ENCODE data around the gene DIP2C. TPM values are rescaled to one million over a fixed set of nuclear protein-coding genes. Genes with fewer than 3 reads are reported as not detected.

DIP2C gene
- total RNA-seq, 1 experiment from 2014 or later = 11.0 TPM

DNA sequence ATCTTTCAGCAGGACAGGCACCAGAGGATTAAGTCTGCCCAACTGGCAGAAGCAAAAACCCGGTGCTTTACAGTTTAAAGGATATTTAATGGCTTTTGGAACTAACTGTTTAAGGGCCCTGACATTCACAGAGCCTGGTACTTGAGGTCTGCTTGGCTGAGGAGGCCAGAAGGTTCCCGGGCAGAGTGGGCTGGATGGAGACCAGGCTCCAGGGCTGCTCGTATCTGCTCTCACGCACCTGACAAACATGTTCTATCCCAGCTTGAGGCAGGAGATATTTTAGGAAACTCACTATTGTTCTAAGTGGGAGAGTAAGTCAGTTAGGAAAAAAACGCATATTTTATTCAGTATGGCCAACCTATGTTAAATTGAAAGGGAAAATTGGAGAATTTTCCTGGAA, 410.8 kb downstream of the DIP2C start:
- Mint-ChIP-seq H3K36me3 (ENCODE audit: insufficient read depth, unreplicated experiment) (peaks cover 4% of the 10 kb centered on the region), H3K9me3 (ENCODE audit: low read depth, unreplicated experiment) (no peaks in the 10 kb centered on the region), H3K4me1 (ENCODE audit: low read depth, unreplicated experiment) (no peaks in the 10 kb centered on the region), H3K27me3 (ENCODE audit: unreplicated experiment) (no peaks in the 10 kb centered on the region), H3K4me3 (ENCODE audit: low read depth, unreplicated experiment) (no peak overlapping the region), H3K27ac (ENCODE audit: unreplicated experiment) (no peak overlapping the region)
- TF ChIP-seq, protein P1, sequence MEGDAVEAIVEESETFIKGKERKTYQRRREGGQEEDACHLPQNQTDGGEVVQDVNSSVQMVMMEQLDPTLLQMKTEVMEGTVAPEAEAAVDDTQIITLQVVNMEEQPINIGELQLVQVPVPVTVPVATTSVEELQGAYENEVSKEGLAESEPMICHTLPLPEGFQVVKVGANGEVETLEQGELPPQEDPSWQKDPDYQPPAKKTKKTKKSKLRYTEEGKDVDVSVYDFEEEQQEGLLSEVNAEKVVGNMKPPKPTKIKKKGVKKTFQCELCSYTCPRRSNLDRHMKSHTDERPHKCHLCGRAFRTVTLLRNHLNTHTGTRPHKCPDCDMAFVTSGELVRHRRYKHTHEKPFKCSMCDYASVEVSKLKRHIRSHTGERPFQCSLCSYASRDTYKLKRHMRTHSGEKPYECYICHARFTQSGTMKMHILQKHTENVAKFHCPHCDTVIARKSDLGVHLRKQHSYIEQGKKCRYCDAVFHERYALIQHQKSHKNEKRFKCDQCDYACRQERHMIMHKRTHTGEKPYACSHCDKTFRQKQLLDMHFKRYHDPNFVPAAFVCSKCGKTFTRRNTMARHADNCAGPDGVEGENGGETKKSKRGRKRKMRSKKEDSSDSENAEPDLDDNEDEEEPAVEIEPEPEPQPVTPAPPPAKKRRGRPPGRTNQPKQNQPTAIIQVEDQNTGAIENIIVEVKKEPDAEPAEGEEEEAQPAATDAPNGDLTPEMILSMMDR (IDR thresholded peaks at IDR 0.05; ENCODE audit: unreplicated experiment) = no peak
- DNase-seq = no peak
- intact Hi-C loops (cut with micrococcal nuclease; ENCODE audit: unreplicated experiment) = no loop called here
- no TSS peak for BruUV-seq (replicated peaks)
- CTCF ChIA-PET = no interaction called here

DNA sequence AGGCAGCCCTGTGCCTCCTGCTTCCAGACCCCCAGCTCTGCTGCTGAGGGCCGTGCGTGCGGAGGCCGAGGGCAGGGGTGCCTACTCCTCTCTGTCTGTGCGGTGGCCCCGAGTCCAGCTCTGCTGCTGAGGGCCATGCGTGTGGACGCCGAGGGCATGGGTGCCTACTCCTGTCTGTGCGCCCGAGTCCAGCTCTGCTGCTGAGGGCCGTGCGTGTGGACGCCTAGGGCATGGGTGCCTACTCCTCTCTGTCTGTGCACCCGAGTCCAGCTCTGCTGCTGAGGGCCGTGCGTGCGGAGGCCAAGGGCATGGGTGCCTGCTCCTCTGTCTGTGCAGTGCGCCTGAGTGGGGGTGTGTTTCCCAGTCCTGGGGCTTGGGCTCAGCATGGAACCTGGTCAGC, 411.5 kb downstream of the DIP2C start:
- TF ChIP-seq, protein P1 (IDR thresholded peaks at IDR 0.05; ENCODE audit: unreplicated experiment) = no peak
- Mint-ChIP-seq H3K4me3 (ENCODE audit: low read depth, unreplicated experiment) (no peak overlapping the region), H3K27me3 (ENCODE audit: unreplicated experiment) (no peaks in the 10 kb centered on the region), H3K9me3 (ENCODE audit: low read depth, unreplicated experiment) (no peaks in the 10 kb centered on the region), H3K36me3 (ENCODE audit: insufficient read depth, unreplicated experiment) (peaks cover 4% of the 10 kb centered on the region), H3K27ac (ENCODE audit: unreplicated experiment) (no peak overlapping the region), H3K4me1 (ENCODE audit: low read depth, unreplicated experiment) (no peaks in the 10 kb centered on the region)
- no TSS peak for BruUV-seq (replicated peaks)
- CTCF ChIA-PET = no interaction called here
- intact Hi-C loops (cut with micrococcal nuclease; ENCODE audit: unreplicated experiment) = no loop called here
- DNase-seq = no peak

DNA sequence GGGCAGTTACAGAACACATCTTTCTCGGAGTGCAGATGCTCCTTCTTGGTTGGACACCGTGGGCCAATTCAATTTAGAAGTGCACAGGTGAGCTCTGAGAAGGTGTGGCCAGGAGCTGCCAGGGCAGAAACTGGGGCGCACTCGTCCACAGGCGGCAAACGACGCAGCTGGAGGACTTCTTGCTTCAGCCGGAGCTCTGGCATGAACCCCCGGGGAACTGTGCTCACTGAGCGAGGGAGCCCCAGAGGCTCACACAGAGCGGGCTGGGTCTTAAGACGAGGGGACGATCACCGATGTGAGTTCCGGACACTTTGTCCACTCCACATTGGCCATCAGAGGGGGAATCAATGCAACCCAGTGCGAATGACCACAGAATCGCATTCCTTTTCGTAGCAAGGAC, 413.8 kb downstream of the DIP2C start:
- DNase-seq = no peak
- CTCF ChIA-PET = no interaction called here

DNA sequence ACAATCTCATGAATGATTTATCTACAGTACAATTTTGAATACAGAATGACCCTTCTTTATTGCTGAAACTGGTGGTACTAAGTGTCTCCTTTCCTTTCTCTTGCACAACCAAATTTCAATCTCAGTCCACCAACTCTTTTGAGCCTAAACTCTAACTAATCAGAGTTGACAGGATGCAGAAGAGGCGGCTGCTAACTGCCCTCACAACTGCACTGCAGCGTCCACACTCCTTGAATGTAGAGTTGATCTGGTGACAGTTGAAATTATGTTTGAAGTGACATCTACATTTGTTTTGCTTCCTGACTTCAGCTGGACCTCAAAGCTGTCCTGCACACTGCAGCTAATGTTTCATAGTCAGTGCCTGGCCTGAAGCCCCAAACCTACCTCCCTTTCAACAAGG, 414.6 kb downstream of the DIP2C start:
- no peaks in the 10 kb centered on the region for H3K9me3 Mint-ChIP-seq (ENCODE audit: low read depth, unreplicated experiment)
- BruUV-seq (replicated peaks) = no TSS peak
- peaks cover 4% of the 10 kb centered on the region for H3K36me3 Mint-ChIP-seq (ENCODE audit: insufficient read depth, unreplicated experiment)
- CTCF ChIA-PET = no interaction called here
- intact Hi-C loops (cut with micrococcal nuclease; ENCODE audit: unreplicated experiment) = no loop called here
- no peak for DNase-seq
- no peaks in the 10 kb centered on the region for H3K27me3 Mint-ChIP-seq (ENCODE audit: unreplicated experiment)
- H3K4me1 Mint-ChIP-seq (ENCODE audit: low read depth, unreplicated experiment) = no peaks in the 10 kb centered on the region
- H3K4me3 Mint-ChIP-seq (ENCODE audit: low read depth, unreplicated experiment) = no peak overlapping the region
- H3K27ac Mint-ChIP-seq (ENCODE audit: unreplicated experiment) = no peak overlapping the region
- TF ChIP-seq, protein P1 (IDR thresholded peaks at IDR 0.05; ENCODE audit: unreplicated experiment) = no peak

More for the DNA sequence above, 413.8 kb downstream of the DIP2C start:
- BruUV-seq (replicated peaks) = no TSS peak
- TF ChIP-seq, protein P1 (IDR thresholded peaks at IDR 0.05; ENCODE audit: unreplicated experiment) = no peak
- Mint-ChIP-seq H3K9me3 (ENCODE audit: low read depth, unreplicated experiment) (no peaks in the 10 kb centered on the region), H3K4me3 (ENCODE audit: low read depth, unreplicated experiment) (no peak overlapping the region), H3K4me1 (ENCODE audit: low read depth, unreplicated experiment) (no peaks in the 10 kb centered on the region), H3K27me3 (ENCODE audit: unreplicated experiment) (no peaks in the 10 kb centered on the region), H3K27ac (ENCODE audit: unreplicated experiment) (no peak overlapping the region), H3K36me3 (ENCODE audit: insufficient read depth, unreplicated experiment) (peaks cover 4% of the 10 kb centered on the region)
- intact Hi-C loops (cut with micrococcal nuclease; ENCODE audit: unreplicated experiment) = no loop called here

All from Calu3 (cell line).